ENCODE results near the gene EMX2.

DNA sequence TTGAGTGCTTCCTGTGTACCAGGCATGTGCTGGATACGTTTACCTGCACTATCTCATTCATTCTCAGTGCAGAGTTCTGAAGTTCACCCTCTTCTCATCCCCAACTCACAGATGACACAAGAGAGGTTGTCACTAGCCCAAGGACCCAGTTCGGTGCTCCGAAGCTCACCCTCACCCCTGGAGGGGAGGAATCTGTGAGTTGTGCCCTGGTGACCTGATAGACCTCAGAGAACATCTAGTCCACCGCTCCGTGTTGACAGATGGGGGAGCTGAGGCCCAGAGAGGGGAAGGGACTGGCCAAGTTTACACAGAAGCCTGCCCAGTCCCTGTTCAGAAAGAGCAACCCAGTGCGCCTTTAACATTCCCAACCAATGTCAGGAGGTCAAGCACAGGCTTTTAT lies 44.8 kb upstream of the EMX2 start:
- no peak for TF ChIP-seq POLR2A (IDR thresholded peaks at IDR 0.05)
- TF ChIP-seq, protein P1, sequence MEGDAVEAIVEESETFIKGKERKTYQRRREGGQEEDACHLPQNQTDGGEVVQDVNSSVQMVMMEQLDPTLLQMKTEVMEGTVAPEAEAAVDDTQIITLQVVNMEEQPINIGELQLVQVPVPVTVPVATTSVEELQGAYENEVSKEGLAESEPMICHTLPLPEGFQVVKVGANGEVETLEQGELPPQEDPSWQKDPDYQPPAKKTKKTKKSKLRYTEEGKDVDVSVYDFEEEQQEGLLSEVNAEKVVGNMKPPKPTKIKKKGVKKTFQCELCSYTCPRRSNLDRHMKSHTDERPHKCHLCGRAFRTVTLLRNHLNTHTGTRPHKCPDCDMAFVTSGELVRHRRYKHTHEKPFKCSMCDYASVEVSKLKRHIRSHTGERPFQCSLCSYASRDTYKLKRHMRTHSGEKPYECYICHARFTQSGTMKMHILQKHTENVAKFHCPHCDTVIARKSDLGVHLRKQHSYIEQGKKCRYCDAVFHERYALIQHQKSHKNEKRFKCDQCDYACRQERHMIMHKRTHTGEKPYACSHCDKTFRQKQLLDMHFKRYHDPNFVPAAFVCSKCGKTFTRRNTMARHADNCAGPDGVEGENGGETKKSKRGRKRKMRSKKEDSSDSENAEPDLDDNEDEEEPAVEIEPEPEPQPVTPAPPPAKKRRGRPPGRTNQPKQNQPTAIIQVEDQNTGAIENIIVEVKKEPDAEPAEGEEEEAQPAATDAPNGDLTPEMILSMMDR (IDR thresholded peaks at IDR 0.05) = no peak

All from body of pancreas (tissue), 4 donors.